Hematopoietic multipotent progenitor cell treated with erythropoietin and hydrocortisone succinate and interleukin-3 and kit ligand, for 17 days (in vitro differentiated cells): ENCODE data around the gene FAM43A.

Experiments used
- DNase-seq: peaks from one replicate; pipeline ENCODE4 v3.0.0-alpha.2; 2015; ENCODE audit warnings: low spot score

Gene FAM43A

DNA sequence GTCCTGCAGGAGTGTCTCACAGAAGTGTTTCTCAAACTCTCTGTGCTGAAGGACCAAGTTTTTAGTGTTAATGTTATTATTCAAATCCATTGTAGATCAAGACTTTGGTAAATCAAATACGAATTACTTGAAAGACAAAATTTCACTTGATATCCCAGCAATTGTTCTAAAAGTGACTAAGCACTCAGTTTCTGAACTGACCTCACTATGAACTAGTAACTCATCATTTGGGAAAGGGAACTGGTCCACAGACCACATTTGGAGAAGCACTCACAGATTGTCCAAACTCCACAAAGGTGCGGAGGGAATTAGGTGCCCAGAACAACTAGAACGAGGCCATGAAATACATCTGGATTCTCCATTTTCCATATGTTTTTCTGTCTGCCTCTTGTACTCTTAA, 25.6 kb downstream of the FAM43A start:
- no peak for DNase-seq

DNA sequence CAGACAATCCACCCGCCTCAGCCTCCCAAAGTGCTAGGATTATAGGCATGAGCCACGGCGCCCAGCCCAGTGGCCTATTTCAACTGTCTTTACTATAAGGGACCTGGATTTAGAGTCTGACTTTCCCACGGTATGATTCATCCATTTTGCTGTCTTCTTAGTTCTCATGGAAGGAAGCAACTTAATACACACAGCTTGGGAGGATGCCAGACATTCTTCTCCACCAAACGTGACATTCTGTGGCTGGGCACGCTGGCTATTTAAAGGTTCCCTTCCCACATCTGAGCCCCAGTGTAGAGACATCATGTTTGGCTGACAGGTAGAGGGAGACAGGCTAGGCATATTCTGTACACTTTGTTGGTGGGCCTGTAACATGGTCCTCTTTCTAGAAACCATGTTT, 26.2 kb downstream of the FAM43A start:
- no peak for DNase-seq

DNA sequence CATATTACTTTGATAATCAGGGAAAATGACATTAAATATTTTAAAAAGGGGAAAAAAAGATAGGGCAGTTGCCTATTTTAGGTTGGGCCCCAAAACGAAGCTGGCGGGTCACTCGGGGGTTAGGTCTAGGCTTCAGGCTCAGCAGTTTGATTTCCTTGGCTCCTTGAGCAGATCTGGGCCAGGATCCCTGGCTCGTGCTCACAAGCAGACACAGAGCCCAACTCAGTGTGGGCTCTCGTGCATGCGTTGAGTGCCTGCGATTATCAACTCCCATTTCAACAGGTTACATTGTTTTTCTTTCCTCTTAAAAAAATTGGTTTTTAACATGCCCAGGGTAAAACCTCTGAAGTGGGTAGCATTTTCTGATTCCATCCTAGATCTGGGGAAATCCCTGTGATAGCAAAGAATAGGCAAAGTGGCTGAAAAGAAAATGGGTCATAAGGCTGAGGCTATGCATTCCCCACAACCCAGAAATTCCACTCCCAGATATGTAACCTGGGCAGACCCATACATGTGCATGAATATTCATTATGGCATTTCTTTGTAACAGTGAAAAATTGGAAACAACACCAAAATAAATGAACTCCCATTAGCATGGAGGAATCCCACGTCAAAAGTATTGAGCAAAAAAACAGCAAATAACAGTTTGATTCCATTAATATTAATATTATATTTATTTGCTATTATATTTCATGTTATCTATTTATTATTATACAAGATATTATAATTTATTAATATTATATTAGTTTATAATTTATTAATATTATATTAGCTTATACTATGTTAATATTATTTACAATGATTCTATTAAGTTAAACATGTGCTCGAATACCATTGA, 27.8 kb downstream of the FAM43A start:
- DNase-seq, result no peak

DNA sequence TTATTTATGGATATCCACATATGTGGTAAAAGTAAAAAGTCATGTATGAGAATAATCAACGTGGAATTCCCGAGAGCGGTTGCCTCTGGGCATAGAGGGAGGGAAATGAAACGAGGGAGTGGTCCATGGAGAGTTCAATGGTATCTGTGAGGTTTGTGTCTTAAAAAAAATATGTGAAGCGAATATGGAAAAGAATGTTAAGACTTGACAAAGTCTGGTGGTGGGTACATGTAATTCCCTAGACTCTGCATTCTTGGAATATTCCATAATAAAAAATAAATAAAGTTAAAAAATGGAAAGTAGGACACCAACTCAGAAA, 28.4 kb downstream of the FAM43A start:
- DNase-seq, result no peak

DNA sequence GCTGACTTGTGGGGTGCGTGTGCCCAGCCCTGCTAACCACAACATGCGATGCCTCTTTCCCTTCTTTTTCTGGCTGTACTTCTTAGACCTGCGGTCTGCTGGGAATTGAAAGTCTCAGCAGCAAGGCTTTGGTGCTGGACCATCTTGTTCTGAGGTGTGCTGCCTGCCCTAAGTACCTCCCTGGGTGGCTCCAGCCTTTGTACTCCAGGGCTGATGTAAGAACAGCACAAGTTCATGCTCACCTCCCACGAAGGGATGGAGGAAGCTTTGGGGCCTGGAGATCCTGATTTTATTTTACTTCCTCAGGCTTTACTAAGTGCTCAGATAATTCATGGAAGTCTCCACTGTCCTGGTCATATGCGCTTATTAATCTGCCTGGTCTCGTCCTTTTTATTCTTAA, 28.9 kb downstream of the FAM43A start:
- no peak for DNase-seq

DNA sequence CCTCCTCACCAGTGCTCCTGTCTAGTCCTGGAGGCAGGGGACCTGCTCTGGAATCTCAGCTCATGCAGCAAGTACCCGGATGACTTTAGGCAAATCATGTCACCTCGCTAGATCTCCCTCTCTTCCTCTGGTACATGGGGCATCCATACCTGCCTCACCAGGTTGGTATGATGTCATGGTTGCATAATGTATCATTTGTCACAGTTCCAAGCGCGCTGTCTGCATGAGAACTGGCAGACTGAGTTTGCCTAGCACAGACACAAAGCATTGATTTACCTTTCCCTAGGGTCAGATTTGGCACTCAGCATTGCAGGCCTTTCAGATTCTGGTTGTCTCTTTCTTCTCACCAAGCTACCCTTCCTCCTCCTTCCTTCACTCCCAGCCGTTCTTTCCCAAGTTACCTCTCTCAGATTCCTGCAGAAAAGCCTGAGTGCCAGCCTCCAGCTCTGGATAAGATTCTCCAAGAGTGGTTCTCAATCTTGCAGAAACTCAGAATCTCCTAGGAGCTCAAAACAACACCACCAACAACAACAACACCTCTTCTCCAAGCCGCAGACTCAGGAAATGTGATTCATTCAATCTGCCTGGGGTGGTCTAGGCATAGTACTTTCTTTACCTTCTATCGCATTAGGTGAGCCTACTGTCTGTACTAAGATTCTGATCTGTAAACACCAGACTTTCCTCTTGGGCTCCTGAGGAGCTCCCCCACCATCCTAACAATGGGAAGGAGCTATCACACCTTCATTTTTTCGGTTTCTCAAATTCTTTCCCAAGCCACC, 29.5 kb downstream of the FAM43A start:
- no peak for DNase-seq

DNA sequence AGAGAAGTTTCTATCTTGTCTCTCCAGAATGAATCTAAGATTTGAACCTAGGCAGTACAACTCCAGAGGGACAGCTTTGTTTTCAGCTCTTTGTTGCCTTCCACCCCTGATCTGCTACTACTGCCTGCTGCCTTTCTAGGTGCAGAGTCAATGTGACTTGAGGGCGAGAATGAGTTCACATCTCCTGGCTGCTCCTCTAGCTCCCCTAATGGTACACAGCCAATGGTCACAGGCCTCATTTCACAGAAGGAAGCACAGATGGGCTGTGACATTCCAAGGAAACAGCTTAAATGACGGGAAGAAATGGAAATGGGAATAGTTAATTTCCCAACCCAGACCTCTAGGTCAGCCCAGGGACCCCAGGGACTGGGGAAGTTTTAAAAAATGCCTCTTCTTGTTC, 32.4 kb downstream of the FAM43A start:
- no peak for DNase-seq

DNA sequence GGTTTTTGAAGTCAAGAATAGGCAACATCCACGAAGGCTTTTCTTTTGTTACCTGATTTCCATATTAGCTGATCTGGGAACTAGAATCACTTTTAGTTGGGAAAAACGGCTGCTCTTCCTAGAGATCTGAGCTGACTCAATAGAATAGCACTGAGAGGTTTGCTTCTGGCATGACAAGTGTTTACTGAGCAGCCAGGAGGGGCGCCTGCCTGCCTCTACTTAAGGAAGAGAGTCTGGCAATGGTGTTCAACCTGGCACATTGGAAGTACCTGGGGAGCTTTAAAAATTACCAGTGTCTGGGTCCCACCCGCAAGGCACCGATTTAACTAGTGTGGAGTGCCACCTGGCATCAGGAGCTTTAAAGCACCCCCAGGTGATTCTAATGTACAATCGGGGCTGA, 34.4 kb downstream of the FAM43A start:
- no peak for DNase-seq

DNA sequence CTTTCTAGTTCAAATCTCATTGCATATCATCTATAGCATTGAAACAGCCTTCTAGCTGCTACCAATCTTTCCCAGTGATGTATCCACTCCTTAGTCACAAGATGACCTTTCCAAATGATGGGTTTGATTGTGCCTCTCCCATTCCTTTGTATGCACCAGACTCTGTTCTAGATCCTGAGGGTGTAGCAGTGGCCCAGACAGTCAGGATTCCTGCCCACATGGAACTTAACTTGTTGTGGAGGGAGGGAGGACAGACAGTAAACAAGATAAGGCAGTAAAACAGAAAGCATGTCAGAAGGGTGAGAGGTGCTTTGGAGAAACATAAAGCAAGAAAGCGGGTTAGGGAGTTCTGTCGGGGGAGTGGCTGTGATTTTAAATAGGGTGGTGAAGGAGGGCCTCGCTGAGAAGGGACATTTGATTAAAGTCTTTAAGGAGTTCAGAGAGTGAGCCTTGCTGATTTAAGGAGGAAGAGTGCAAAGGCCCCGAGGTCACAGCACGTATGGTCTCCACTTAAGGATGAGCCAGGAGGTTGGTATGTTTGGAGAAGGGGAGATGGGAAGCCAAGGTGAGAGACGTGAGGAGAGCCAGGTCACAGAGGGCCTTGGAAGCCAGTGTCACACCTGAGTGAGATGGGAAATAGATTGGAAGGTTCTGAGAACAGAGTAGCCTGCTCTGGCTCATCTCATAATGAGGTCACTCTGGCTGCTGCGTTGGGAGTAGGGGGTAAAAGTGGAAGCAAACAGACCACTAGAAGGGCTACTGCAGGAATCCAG, 38.3 kb downstream of the FAM43A start:
- no peak for DNase-seq

DNA sequence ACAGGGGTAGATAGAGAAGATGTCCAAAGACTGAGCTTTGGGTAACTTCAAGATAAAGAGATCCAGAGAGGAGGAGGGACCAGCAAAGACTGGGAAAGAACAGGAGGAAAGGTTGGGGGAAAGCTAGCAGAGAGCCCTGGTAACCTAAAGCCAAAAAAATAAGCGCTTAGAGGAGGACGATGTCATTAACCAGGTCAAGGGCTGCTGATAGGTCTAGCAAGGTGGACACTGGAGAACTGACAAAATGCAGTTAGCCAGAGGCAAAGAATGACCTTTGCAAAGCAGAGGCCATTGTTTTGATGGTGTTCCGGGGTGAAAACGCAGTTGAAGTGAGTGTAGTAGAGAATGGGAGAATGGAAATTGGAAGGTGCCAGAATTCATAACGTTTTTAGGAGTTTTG, 39.7 kb downstream of the FAM43A start:
- DNase-seq, result no peak

DNA sequence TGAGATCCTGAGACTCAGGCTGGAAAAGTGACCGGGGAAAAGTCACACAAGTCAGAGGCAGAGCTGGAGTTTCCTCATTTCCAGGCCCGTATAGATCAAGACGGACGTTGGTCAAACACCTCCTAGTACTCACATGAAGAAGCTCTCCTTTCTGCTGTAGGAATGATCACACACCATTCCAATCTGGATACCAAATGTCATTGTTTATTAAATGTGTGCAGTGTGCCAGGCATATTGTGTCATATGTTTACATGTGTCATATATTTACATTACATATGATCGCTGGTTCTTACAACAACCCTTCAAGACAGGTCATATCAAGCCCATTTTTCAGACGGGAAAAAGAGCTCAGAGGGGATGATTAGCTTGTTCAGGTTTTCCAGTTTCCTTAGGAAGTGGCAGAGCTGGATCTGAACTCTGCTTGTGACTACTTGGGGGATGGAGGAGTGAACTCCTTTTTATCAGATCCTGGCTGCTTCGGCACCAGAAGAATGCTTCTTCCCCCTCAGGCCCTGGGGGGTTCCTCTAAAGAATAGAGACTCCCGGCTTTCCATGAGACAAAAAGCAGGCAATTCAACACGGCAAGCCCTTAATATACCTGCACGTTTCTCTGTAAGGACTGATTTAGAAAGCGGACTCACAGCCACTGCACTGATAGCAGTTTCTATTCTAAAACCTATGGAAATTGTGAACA, 41.9 kb downstream of the FAM43A start:
- no peak for DNase-seq

DNA sequence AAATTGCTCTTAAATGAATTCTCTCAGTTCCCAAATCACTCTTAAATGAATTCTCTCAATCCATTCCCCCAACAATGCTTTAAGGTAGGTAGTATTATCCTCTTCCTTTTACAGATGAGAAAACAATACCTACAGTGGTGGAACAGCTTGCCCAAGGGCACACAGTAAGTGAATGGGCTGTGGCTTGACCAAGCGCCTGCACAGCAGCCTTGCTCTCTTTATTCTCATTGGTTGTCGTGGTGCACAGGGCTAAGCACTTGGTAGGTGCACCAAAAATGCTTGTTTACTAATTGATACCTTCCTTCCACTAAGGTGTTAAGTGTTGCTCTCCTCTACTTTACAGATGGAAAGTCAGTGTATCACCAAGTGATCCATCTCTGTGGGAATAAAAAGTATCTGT, 43.3 kb downstream of the FAM43A start:
- DNase-seq, result no peak

DNA sequence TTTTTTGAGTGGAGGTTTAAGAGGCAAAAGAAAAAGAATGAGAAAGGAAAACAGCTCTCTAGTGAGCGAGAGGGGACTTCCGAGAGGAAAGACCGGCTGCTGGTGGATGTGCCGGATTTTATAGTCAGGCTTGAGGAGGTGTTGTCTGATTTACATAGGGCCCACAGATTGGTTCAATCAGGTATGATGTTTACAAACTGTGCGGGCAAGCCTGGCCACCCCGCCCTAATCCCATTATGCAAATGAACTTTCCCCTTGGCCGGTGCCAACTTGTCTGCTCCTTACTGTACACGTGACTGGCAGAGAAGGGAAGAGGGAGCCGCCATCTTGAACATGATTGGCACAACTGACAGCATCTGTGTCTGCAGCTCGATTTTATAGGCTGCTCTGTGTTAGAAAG, 44.7 kb downstream of the FAM43A start:
- DNase-seq, result no peak

DNA sequence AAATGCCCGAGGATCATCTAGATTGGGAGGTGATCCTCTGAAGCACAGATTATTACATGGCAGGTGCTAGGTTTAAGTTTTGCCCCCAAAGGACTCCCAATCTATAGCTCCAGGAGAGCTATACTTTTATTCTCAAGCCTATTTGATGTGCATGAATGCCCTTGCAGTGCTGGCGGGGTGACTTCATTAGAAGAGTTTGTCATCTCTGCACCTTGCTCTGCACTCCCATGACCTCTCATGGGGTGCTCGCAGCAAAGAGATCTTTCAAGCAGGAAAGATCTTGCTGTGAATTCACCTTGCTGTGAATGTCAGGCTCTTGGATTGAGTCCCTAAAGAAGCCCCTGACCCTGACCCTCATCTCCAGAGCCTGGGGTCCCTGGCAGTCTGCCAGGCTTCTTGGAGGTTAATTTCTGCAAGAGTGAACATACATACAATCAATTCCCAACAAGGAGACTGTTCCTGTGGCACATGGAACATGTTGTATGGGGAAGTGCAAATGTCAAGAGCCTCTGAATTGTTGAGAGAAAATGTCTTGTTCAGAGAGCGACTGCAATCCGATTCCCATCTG, 45.9 kb downstream of the FAM43A start:
- no peak for DNase-seq

DNA sequence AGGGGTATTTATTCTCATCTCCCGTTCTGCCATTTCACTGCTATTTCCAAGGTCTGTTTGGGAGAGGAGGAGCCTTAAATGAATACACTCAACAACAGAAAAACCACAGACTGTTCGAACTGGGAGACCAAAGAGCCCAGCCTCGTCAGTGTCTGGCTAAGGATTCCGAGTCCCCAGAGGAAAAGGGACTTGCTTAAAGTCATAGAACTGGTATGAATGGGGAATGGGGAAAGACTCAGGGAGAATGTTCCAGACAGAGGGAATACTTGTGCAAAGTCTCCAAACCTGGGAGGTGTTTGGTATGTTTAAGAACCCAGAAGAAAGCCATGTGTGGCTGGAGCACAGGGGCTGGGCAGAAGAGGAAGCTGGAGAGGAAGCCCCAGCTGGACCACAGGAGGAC, 46.9 kb downstream of the FAM43A start:
- no peak for DNase-seq

DNA sequence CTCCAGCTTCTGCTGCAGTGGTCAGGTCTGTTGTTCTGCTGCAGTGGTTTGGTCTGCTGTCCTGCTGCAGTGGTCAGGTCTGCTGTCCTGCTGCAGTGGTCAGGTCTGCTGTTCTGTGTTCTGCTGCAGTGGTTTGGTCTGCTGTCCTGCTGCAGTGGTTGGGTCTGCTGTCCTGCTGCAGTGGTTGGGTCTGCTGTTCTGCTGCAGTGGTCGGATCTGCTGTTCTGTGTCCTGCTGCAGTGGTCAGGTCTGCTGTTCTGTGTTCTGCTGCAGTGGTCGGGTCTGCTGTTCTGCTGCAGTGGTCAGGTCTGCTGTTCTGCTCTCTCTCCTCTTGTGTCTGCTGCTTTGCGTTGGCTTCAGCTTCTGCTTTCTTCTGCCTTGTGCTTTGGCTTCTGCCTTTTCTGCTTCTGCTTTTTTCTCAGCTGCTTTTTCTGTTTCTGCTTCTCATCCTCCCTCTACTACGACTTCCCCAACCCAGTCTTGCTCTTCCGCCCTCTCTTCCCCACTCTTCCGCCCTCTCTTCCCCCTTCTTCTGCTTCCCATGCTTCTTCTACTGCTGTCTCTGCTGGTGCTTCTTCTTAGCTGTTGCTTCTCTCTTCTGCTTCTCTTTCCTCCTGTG, 50.7 kb downstream of the FAM43A start:
- DNase-seq, result no peak

DNA sequence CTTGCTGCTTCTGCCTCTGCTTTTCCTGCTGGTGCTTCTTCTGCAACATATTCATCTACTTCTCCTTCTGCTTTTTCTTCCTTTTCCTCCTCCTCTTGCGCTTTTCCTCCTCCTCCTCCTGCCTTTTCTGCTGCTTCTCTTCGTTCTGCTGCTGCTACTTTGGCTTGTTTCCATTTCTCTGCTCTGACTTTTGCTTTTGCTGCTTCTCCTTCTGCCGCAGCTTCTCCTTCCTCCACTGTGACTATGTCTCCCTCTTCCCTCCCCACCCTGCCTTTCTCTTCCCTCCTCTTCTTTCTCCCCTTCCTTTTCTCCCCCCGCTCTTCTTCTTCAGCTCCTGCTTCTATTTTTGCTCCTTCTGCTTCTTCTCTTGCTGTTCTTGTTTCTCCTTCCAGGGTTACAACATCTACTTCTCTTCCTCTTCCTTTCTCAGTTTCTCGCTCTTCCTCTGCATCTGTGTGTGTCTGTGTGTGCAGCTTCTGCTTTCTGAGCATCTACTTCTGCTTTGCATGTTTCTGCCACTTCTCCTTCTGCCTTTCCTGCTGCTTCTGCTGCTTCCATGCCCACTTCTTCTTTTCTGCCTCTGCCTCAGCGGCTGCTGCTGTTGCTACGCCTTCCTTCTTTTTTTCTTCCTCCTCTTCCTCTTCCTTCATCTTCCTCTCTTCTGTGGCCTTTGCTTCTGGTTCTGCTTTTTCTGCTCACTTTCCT, 51.4 kb downstream of the FAM43A start:
- DNase-seq, result no peak
